ENCODE results near the gene ASB6. TPM values are rescaled to one million over a fixed set of nuclear protein-coding genes. Genes with fewer than 3 reads are reported as not detected.

The ASB6 gene
- total RNA-seq, 1 experiment from 2014 or later: 21.0 TPM

GRCh38 chr9:129686736-129687135 lies 44.8 kb upstream of the ASB6 start:
- H3K9ac ChIP-seq (ENCODE audit: extremely low read depth, insufficient read length, low read length): no peak overlapping the region
- no peak for TF ChIP-seq CTCF (conservative IDR thresholded peaks at IDR 0.05)
- H3K9me3 ChIP-seq (ENCODE audit: control insufficient read depth, low read depth, low read length): no peaks in the 10 kb centered on the region
- no CpG with 5 or more reads among the region's 9 CpGs for WGBS (ENCODE audit: extremely low coverage, insufficient read length, low lambda C conversion rate)
- H3K14ac ChIP-seq (ENCODE audit: insufficient read depth, low read length): no peak overlapping the region
- H3T11ph ChIP-seq (ENCODE audit: low read length): no peak overlapping the region
- no peak overlapping the region for H3K4me2 ChIP-seq (ENCODE audit: insufficient read depth, insufficient read length, low read length)
- H2AK5ac ChIP-seq (ENCODE audit: insufficient read length, low read length): no peak overlapping the region
- H2BK5ac ChIP-seq (ENCODE audit: insufficient read length, low read length): no peak overlapping the region
- no peaks in the 10 kb centered on the region for H3K27me3 ChIP-seq (ENCODE audit: insufficient read depth, low read length)
- no peak overlapping the region for H3K27ac ChIP-seq (ENCODE audit: insufficient read length, low read depth, low read length)
- no peak overlapping the region for H2BK120ac ChIP-seq (ENCODE audit: low read depth, low read length, poor library complexity, severe bottlenecking)
- H3K56ac ChIP-seq (ENCODE audit: insufficient read length, low read depth, low read length): no peak overlapping the region
- DNase-seq: no peak
- no peak overlapping the region for H3K4ac ChIP-seq (ENCODE audit: low read depth, low read length)
- H2BK20ac ChIP-seq (ENCODE audit: low read depth, low read length, poor library complexity, severe bottlenecking): no peak overlapping the region
- H4K91ac ChIP-seq (ENCODE audit: insufficient read length, low read depth, low read length): no peak overlapping the region
- H3K9me3 Mint-ChIP-seq: no peaks in the 10 kb centered on the region
- no peak overlapping the region for H3K23ac ChIP-seq (ENCODE audit: insufficient read length, low read depth, low read length)
- no peak overlapping the region for H4K8ac ChIP-seq (replicated peaks; ENCODE audit: insufficient read length, low read depth, low read length)
- no peaks in the 10 kb centered on the region for H3K23me2 ChIP-seq (ENCODE audit: insufficient read length, low read depth, low read length, poor library complexity, severe bottlenecking)
- H4K20me1 ChIP-seq (ENCODE audit: control insufficient read depth, insufficient read depth, insufficient read length): no peaks in the 10 kb centered on the region
- no peak overlapping the region for H2AFZ ChIP-seq (ENCODE audit: low read length)
- H3K27ac Mint-ChIP-seq: no peak overlapping the region
- peaks cover 3% of the 10 kb centered on the region; the same call in 1 of the 2 replicates for H3K27me3 Mint-ChIP-seq (ENCODE audit: low read depth)
- H3K18ac ChIP-seq (ENCODE audit: insufficient read length, low read depth, low read length): no peak overlapping the region
- H3K36me3 Mint-ChIP-seq (ENCODE audit: insufficient read depth in 1 of 3, low read depth in 3 of 3): no peaks in the 10 kb centered on the region
- H3K4me1 Mint-ChIP-seq: peaks cover 3 to 29% of the 10 kb centered on the region in 2 experiments; a peak in 3 of 4 replicates
- H3K4me1 ChIP-seq (ENCODE audit: insufficient read depth, low read length): no peaks in the 10 kb centered on the region
- H3K4me3 Mint-ChIP-seq: no peak overlapping the region; a peak in 1 of 5 replicates
- H2BK15ac ChIP-seq (ENCODE audit: low read depth, low read length): no peak overlapping the region
- no peaks in the 10 kb centered on the region for H3K79me1 ChIP-seq (ENCODE audit: insufficient read depth, low read depth, low read length, poor library complexity, severe bottlenecking)
- H3K79me2 ChIP-seq (ENCODE audit: insufficient read depth, low read length): no peaks in the 10 kb centered on the region
- H4K5ac ChIP-seq (ENCODE audit: insufficient read length, low read depth, low read length): no peak overlapping the region
- H2BK12ac ChIP-seq (ENCODE audit: insufficient read length, low read depth, low read length): no peak overlapping the region

All from H9 (cell line).